ENCODE data around the gene KNDC1. TPM values are rescaled to one million over a fixed set of nuclear protein-coding genes. Genes with fewer than 3 reads are reported as not detected.

KNDC1 gene
- total and polyA plus RNA-seq, 2 of the 13 experiments (the other 11 are each of a cell fraction or from before 2014, with no cell fraction given): 0.69 TPM; not detected in 1

DNA sequence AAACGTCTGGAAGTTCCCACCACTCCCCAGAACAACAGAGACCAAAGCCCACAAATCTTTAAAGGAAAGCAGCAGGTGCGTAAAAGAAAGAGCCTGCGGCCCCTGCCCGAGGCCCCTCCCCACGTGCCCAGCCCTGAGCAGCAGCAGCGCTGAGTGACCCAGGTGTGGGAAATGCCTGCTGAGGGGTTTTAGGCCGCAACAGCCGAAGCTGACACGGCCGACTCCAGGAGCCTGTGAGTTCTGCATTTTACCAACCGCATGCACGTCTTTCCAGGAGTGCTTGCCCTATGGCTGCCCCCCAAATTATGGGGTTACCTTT is 1.6 kb upstream of the KNDC1 start:
- Histone ChIP-seq H3K27ac (ENCODE audit: extremely low read length, insufficient read depth, low read length) (no peak overlapping the region), H3K9ac (ENCODE audit: insufficient read depth, low read depth, low read length) (no peak overlapping the region), H4K20me1 (ENCODE audit: insufficient read depth, low read length) (no peaks in the 10 kb centered on the region), H2AFZ (ENCODE audit: low read length) (no peak overlapping the region), H3K9me3 (ENCODE audit: low read length) (no peaks in the 10 kb centered on the region), H3K4me1 (ENCODE audit: insufficient read depth, low read length) (peaks cover 17% of the 10 kb centered on the region), H3K79me2 (ENCODE audit: insufficient read depth, low read length) (no peaks in the 10 kb centered on the region), H3K27me3 (ENCODE audit: control insufficient read depth in 1 of 2, insufficient read depth in 2 of 2, low read length in 2 of 2) (peaks cover 9 to 45% of the 10 kb centered on the region in 2 experiments), H3K36me3 (replicated peaks in 1 of 2; ENCODE audit: control insufficient read depth in 1 of 2, insufficient read depth in 2 of 2, low read length in 2 of 2) (no peaks in the 10 kb centered on the region), H3K4me3 (replicated peaks in 1 of 3; ENCODE audit: insufficient read depth in 1 of 3, low read depth in 2 of 3, low read length in 3 of 3) (no peak overlapping the region), H3K4me2 (ENCODE audit: low read depth, low read length) (no peak overlapping the region)
- DNase-seq (ENCODE audit: low spot score): no peak
- ATAC-seq: no peak
- TF ChIP-seq RELA (CRISPR knock-in tag; IDR thresholded peaks at IDR 0.05) (no peak), FOXA1 (IDR thresholded peaks at IDR 0.05) (no peak), FOXA1 (CRISPR knock-in tag; IDR thresholded peaks at IDR 0.05) (no peak), SOX6 (IDR thresholded peaks at IDR 0.05) (no peak), SOX6 (CRISPR knock-in tag; IDR thresholded peaks at IDR 0.05) (no peak), ZNF543 (CRISPR knock-in tag; IDR thresholded peaks at IDR 0.05) (no peak)
- TF ChIP-seq, protein P1, sequence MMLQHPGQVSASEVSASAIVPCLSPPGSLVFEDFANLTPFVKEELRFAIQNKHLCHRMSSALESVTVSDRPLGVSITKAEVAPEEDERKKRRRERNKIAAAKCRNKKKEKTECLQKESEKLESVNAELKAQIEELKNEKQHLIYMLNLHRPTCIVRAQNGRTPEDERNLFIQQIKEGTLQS (CRISPR knock-in tag; IDR thresholded peaks at IDR 0.05): no peak
- TF ChIP-seq, protein P2, sequence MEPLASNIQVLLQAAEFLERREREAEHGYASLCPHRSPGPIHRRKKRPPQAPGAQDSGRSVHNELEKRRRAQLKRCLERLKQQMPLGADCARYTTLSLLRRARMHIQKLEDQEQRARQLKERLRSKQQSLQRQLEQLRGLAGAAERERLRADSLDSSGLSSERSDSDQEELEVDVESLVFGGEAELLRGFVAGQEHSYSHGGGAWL (CRISPR knock-in tag; IDR thresholded peaks at IDR 0.05): no peak
- BruUV-seq (replicated peaks): no TSS peak
- WGBS (ENCODE audit: low lambda C conversion rate): 42% methylated on average over 8 of the region's 12 CpGs
- intact Hi-C loops (cut with micrococcal nuclease; ENCODE audit: unreplicated experiment): no loop called here
- FAIRE-seq: no peak
- in situ Hi-C loops (cut with HindIII; ENCODE audit: extremely low pct_ligation_motif_present, low pct_unique_long_range_greater_than_20kb): no loop called here
- POLR2A ChIA-PET: no interaction called here
- CTCF ChIA-PET (ENCODE audit: low intra/inter-chr PET ratio, low total read pairs): no interaction called here

DNA sequence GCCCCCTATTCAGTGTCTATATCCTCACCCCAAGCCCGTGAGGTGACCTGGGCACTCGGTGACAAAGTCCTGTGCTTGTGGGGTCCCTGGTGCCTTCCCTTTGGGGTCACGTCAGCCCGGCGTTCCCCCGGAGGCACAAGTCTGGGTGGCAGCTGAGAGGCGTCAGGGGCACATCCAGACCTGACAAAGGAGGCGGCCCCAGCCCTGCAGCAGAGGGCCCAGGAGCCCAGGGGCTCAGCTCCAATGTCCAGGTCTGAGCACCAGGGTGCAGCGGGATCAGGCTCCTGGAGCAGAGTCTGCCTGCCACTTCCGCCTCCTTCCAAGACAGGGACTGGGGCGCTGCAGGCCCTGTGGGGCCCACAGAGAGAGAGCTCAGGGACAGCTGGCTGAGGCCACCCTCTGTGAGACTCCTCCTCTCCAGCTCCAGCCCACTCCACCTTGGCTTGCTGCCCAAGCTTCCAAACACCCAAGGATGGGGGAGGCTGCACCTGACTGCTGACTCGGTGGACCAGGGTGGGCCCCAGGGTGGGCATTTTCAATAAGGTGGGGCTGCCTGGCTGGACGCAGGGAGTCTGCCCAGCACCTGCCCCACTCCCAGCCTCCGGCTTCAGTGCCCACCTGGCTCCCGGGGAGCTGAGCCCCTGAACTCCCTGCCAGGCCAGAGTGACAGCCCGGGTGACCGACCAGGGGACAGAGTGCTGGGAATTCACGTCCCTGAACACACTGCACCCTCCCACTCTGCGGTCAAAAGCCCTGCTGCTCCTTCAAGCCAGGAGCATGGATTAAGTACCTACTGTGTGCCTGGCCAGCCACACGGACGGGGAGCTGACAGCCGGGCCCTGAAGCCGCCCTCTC is 1.0 kb upstream of the KNDC1 start:
- ATAC-seq: peak; percentile 22
- POLR2A ChIA-PET: no interaction called here
- FAIRE-seq: no peak

More for the DNA sequence above, 1.0 kb upstream of the KNDC1 start:
- intact Hi-C loops (cut with micrococcal nuclease; ENCODE audit: unreplicated experiment): no loop called here
- BruUV-seq (replicated peaks): no TSS peak
- Histone ChIP-seq H4K20me1 (ENCODE audit: insufficient read depth, low read length) (no peaks in the 10 kb centered on the region), H3K4me3 (replicated peaks in 1 of 3; ENCODE audit: insufficient read depth in 1 of 3, low read depth in 2 of 3, low read length in 3 of 3) (no peak overlapping the region; a peak in 1 of 6 replicates), H3K9me3 (ENCODE audit: low read length) (no peaks in the 10 kb centered on the region), H3K9ac (ENCODE audit: insufficient read depth, low read depth, low read length) (no peak overlapping the region), H3K4me1 (ENCODE audit: insufficient read depth, low read length) (peaks cover 17% of the 10 kb centered on the region), H3K4me2 (ENCODE audit: low read depth, low read length) (no peak overlapping the region), H3K27me3 (ENCODE audit: control insufficient read depth in 1 of 2, insufficient read depth in 2 of 2, low read length in 2 of 2) (peaks cover 9 to 45% of the 10 kb centered on the region in 2 experiments), H3K36me3 (replicated peaks in 1 of 2; ENCODE audit: control insufficient read depth in 1 of 2, insufficient read depth in 2 of 2, low read length in 2 of 2) (no peaks in the 10 kb centered on the region), H3K27ac (ENCODE audit: extremely low read length, insufficient read depth, low read length) (no peak overlapping the region), H2AFZ (ENCODE audit: low read length) (no peak overlapping the region), H3K79me2 (ENCODE audit: insufficient read depth, low read length) (no peaks in the 10 kb centered on the region)
- TF ChIP-seq ZNF839 (CRISPR knock-in tag; IDR thresholded peaks at IDR 0.05; ENCODE audit: borderline replicate concordance): no peak
- 0 out of 2 replicates have a peak, but pooled peaks have one; percentile 28 for TF ChIP-seq ZKSCAN1 (IDR thresholded peaks at IDR 0.05; ENCODE audit: low read length)
- no peak for TF ChIP-seq ATRX (CRISPR knock-in tag; IDR thresholded peaks at IDR 0.05; ENCODE audit: borderline replicate concordance)
- no peak for TF ChIP-seq MXD4 (CRISPR knock-in tag; IDR thresholded peaks at IDR 0.05)
- TF ChIP-seq IRX3 (CRISPR knock-in tag; IDR thresholded peaks at IDR 0.05; ENCODE audit: borderline replicate concordance, low read depth): no peak
- TF ChIP-seq YEATS2 (CRISPR knock-in tag; IDR thresholded peaks at IDR 0.05; ENCODE audit: borderline replicate concordance): no peak
- 18% methylated on average over 9 of the region's 23 CpGs for WGBS (ENCODE audit: low lambda C conversion rate)
- CTCF ChIA-PET (ENCODE audit: low intra/inter-chr PET ratio, low total read pairs): no interaction called here
- in situ Hi-C loops (cut with HindIII; ENCODE audit: extremely low pct_ligation_motif_present, low pct_unique_long_range_greater_than_20kb): no loop called here
- DNase-seq (ENCODE audit: low spot score): no peak

Data from HepG2 (cell line).